ENCODE measurements around the gene PACSIN2.

Gene PACSIN2

GRCh38 chr22:42994917-42995562 lies 19.9 kb downstream of the PACSIN2 start:
- Histone ChIP-seq H3K27ac (ENCODE audit: low read length, poor library complexity, severe bottlenecking) (peak overlapping the region; percentile 91), H3K79me1 (replicated peaks; ENCODE audit: low read length, poor library complexity, severe bottlenecking) (peaks cover 8% of the 10 kb centered on the region), H3K4ac (ENCODE audit: low read depth in 1 of 2, low read length in 2 of 2) (peak overlapping the region; percentile 5 to 40), H3K14ac (ENCODE audit: low read length in 2 of 2) (peak overlapping the region in 1 of 2 experiments; percentile 68), H3K4me3 (ENCODE audit: insufficient read depth in 1 of 2, low read depth in 1 of 2, low read length in 2 of 2) (peak overlapping the region in 1 of 2 experiments; percentile 65), H3K4me1 (ENCODE audit: control insufficient read depth, insufficient read depth, low read depth, low read length) (peaks cover 33% of the 10 kb centered on the region), H2AK5ac (ENCODE audit: low read length, severe bottlenecking) (no peak overlapping the region), H2AFZ (ENCODE audit: low read depth, low read length) (no peak overlapping the region), H3K4me2 (ENCODE audit: low read length, poor library complexity, severe bottlenecking) (peak overlapping the region; percentile 3), H3K9ac (ENCODE audit: low read length) (peak overlapping the region; percentile 81), H3K18ac (ENCODE audit: low read depth in 1 of 2, low read length in 2 of 2) (peak overlapping the region; percentile 9 to 81), H4K91ac (ENCODE audit: low read length) (peak overlapping the region; percentile 14), H3K9me3 (ENCODE audit: control insufficient read depth, low read length) (no peaks in the 10 kb centered on the region), H2BK15ac (ENCODE audit: low read depth, poor library complexity, severe bottlenecking) (no peak overlapping the region), H3K36me3 (ENCODE audit: control insufficient read depth in 1 of 2, insufficient read depth in 2 of 2, low read depth in 1 of 2, low read length in 2 of 2) (peaks cover 0 to 7% of the 10 kb centered on the region in 2 experiments), H4K8ac (ENCODE audit: low read length) (peak overlapping the region; percentile 74), H2BK12ac (ENCODE audit: low read length in 2 of 2) (peak overlapping the region; percentile 29 to 65), H3K27me3 (ENCODE audit: control insufficient read depth in 1 of 2, insufficient read depth in 1 of 2, low read length in 2 of 2) (no peaks in the 10 kb centered on the region), H3K23ac (ENCODE audit: low read length in 2 of 2) (no peak overlapping the region), H2BK5ac (ENCODE audit: low read depth, low read length, poor library complexity, severe bottlenecking) (no peak overlapping the region), H2BK120ac (ENCODE audit: low read depth, low read length) (peak overlapping the region; percentile 58)
- peak; percentile 96 for DNase-seq
- WGBS = 27% methylated on average over 9 of the region's 9 CpGs

DNA sequence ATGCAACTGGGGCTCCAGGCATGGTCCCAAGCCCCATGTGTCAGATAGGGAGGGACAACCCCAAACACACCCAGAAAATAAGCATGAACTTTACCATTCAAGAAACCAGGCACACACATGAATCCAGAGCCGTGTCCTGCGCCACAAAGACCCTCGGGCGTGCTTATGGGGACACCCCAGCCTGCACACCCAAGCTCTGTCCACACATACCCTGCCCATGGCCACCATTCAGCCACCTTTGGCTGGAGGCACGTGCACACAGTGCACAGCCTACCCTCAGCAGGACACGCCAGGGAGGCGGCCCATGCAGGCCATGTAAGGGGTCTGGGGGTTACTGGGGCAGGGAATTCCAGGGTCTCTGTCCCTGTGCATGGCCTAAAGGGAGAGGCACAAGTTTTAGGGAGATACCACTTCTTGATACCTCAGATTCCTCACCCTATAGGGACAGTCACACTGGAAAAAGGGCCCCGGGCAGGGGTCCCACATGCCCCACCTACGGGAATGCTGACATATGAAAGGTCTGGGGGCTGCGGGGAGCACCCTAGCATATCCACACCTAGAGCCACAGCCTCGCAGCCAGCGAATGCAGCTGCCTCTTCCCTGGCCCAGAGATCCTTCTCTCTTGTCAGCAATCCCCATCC lies 20.6 kb downstream of the PACSIN2 start:
- peak overlapping the region; percentile 74 for H4K8ac ChIP-seq (ENCODE audit: low read length)
- H3K9ac ChIP-seq (ENCODE audit: low read length) = peak overlapping the region; percentile 81
- DNase-seq = no peak
- H4K91ac ChIP-seq (ENCODE audit: low read length) = peak overlapping the region; percentile 76
- peak overlapping the region; percentile 29 to 65 for H2BK12ac ChIP-seq (ENCODE audit: low read length in 2 of 2)
- H3K4me1 ChIP-seq (ENCODE audit: control insufficient read depth, insufficient read depth, low read depth, low read length) = peaks cover 29% of the 10 kb centered on the region
- peak overlapping the region; percentile 58 for H2BK120ac ChIP-seq (ENCODE audit: low read depth, low read length)
- peak overlapping the region; percentile 3 for H3K4me2 ChIP-seq (ENCODE audit: low read length, poor library complexity, severe bottlenecking)
- H3K27ac ChIP-seq (ENCODE audit: low read length, poor library complexity, severe bottlenecking) = peak overlapping the region; percentile 91
- H3K79me1 ChIP-seq (replicated peaks; ENCODE audit: low read length, poor library complexity, severe bottlenecking) = peaks cover 8% of the 10 kb centered on the region
- H3K23ac ChIP-seq (ENCODE audit: low read length in 2 of 2) = peak overlapping the region in 1 of 2 experiments; percentile 16
- H3K18ac ChIP-seq (ENCODE audit: low read depth in 1 of 2, low read length in 2 of 2) = peak overlapping the region; percentile 9 to 81
- H3K27me3 ChIP-seq (ENCODE audit: control insufficient read depth in 1 of 2, insufficient read depth in 1 of 2, low read length in 2 of 2) = no peaks in the 10 kb centered on the region
- H3K36me3 ChIP-seq (ENCODE audit: control insufficient read depth in 1 of 2, insufficient read depth in 2 of 2, low read depth in 1 of 2, low read length in 2 of 2) = peaks cover 0 to 7% of the 10 kb centered on the region in 2 experiments
- no peak overlapping the region for H2AFZ ChIP-seq (ENCODE audit: low read depth, low read length)
- H2BK15ac ChIP-seq (ENCODE audit: low read depth, poor library complexity, severe bottlenecking) = no peak overlapping the region
- peak overlapping the region; percentile 7 to 54 for H3K4ac ChIP-seq (ENCODE audit: low read depth in 1 of 2, low read length in 2 of 2)
- H2BK5ac ChIP-seq (ENCODE audit: low read depth, low read length, poor library complexity, severe bottlenecking) = no peak overlapping the region
- H3K4me3 ChIP-seq (ENCODE audit: insufficient read depth in 1 of 2, low read depth in 1 of 2, low read length in 2 of 2) = peak overlapping the region in 1 of 2 experiments; percentile 65
- H3K14ac ChIP-seq (ENCODE audit: low read length in 2 of 2) = peak overlapping the region in 1 of 2 experiments; percentile 78
- H2AK5ac ChIP-seq (ENCODE audit: low read length, severe bottlenecking) = no peak overlapping the region
- no peaks in the 10 kb centered on the region for H3K9me3 ChIP-seq (ENCODE audit: control insufficient read depth, low read length)
- WGBS = 97% methylated on average over 12 of the region's 12 CpGs

- peak overlapping the region; percentile 52 to 54 for H3K4ac ChIP-seq (ENCODE audit: low read depth in 1 of 2, low read length in 2 of 2)
- H4K91ac ChIP-seq (ENCODE audit: low read length) = peak overlapping the region; percentile 76
- H3K14ac ChIP-seq (ENCODE audit: low read length in 2 of 2) = peak overlapping the region in 1 of 2 experiments; percentile 44
- peaks cover 0 to 7% of the 10 kb centered on the region in 2 experiments for H3K36me3 ChIP-seq (ENCODE audit: control insufficient read depth in 1 of 2, insufficient read depth in 2 of 2, low read depth in 1 of 2, low read length in 2 of 2)
- H3K4me3 ChIP-seq (ENCODE audit: insufficient read depth in 1 of 2, low read depth in 1 of 2, low read length in 2 of 2) = peak overlapping the region in 1 of 2 experiments; percentile 65
- H2BK15ac ChIP-seq (ENCODE audit: low read depth, poor library complexity, severe bottlenecking) = no peak overlapping the region
- peak overlapping the region; percentile 91 for H3K27ac ChIP-seq (ENCODE audit: low read length, poor library complexity, severe bottlenecking)
- peak overlapping the region; percentile 78 to 80 for H3K18ac ChIP-seq (ENCODE audit: low read depth in 1 of 2, low read length in 2 of 2)
- H2BK5ac ChIP-seq (ENCODE audit: low read depth, low read length, poor library complexity, severe bottlenecking) = no peak overlapping the region
- peak; percentile 60 for DNase-seq
- peak overlapping the region; percentile 71 for H2AK5ac ChIP-seq (ENCODE audit: low read length, severe bottlenecking)
- H2BK12ac ChIP-seq (ENCODE audit: low read length in 2 of 2) = peak overlapping the region in 1 of 2 experiments; percentile 37
- H3K9ac ChIP-seq (ENCODE audit: low read length) = peak overlapping the region; percentile 81
- no peak overlapping the region for H2AFZ ChIP-seq (ENCODE audit: low read depth, low read length)
- H4K8ac ChIP-seq (ENCODE audit: low read length) = peak overlapping the region; percentile 64
- H3K79me1 ChIP-seq (replicated peaks; ENCODE audit: low read length, poor library complexity, severe bottlenecking) = peaks cover 5% of the 10 kb centered on the region
- peaks cover 29% of the 10 kb centered on the region for H3K4me1 ChIP-seq (ENCODE audit: control insufficient read depth, insufficient read depth, low read depth, low read length)
- peak overlapping the region in 1 of 2 experiments; percentile 23 for H3K23ac ChIP-seq (ENCODE audit: low read length in 2 of 2)
- 96% methylated on average over 12 of the region's 12 CpGs for WGBS
- no peak overlapping the region for H2BK120ac ChIP-seq (ENCODE audit: low read depth, low read length)
- H3K4me2 ChIP-seq (ENCODE audit: low read length, poor library complexity, severe bottlenecking) = no peak overlapping the region
- H3K9me3 ChIP-seq (ENCODE audit: control insufficient read depth, low read length) = no peaks in the 10 kb centered on the region
- no peaks in the 10 kb centered on the region for H3K27me3 ChIP-seq (ENCODE audit: control insufficient read depth in 1 of 2, insufficient read depth in 1 of 2, low read length in 2 of 2)
These were observed 21.2 kb downstream of the PACSIN2 start for GRCh38 chr22:42993651-42994275.
